ENCODE measurements around the gene FAM13A. TPM values are rescaled to one million over a fixed set of nuclear protein-coding genes. Genes with fewer than 3 reads are reported as not detected.

FAM13A gene
- polyA plus RNA-seq, 1 of the 3 experiments (the other 2 are of a cell fraction) = 0.67 TPM

DNA sequence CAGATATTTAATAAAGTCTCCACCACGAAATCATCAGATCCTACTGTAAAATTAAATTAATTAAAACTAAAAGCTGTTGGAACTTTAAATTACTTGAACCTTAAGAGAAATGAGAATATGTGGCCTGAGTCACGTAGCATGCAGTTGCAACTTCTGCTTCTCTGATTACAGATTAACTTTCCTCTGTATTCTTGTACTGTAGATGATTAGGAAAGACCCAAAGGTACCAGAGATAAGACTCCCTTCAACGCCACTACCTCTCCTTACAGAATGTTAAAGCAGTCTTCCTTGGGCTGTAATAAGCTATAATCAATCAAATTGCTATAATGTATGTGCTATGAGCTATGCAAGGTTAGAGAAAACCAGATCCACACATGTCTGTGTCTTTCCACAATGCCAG lies 47.9 kb downstream of the FAM13A start:
- Histone ChIP-seq H3K4me3 (ENCODE audit: low read depth in 2 of 2, low read length in 1 of 2) (no peak overlapping the region), H3K36me3 (replicated peaks in 1 of 2; ENCODE audit: control insufficient read depth in 1 of 2, insufficient read depth in 2 of 2, low read length in 1 of 2) (no peaks in the 10 kb centered on the region), H2AFZ (ENCODE audit: low read depth) (no peak overlapping the region), H3F3A (replicated peaks; ENCODE audit: insufficient read depth) (no peaks in the 10 kb centered on the region), H3K4me1 (ENCODE audit: control insufficient read depth in 1 of 2, insufficient read depth in 2 of 2, low read depth in 1 of 2, low read length in 1 of 2) (no peaks in the 10 kb centered on the region), H3K9me3 (no peaks in the 10 kb centered on the region), H3K9me2 (no peaks in the 10 kb centered on the region), H4K20me1 (ENCODE audit: insufficient read depth) (no peaks in the 10 kb centered on the region), H3K9ac (no peak overlapping the region), H3K79me2 (ENCODE audit: insufficient read depth) (no peaks in the 10 kb centered on the region), H3K4me2 (no peak overlapping the region), H3K27me3 (ENCODE audit: insufficient read depth) (no peaks in the 10 kb centered on the region), H3K27ac (ENCODE audit: low read depth in 2 of 2, low read length in 1 of 2) (no peak overlapping the region)
- POLR2A ChIA-PET = no interaction called here
- TF ChIP-seq GABPA (IDR thresholded peaks at IDR 0.05; ENCODE audit: low read depth) (no peak), GATA2 (CRISPR knock-in tag; IDR thresholded peaks at IDR 0.05) (no peak), MEF2A (IDR thresholded peaks at IDR 0.05; ENCODE audit: borderline replicate concordance, low read depth) (no peak), POLR2AphosphoS5 (IDR thresholded peaks at IDR 0.05; ENCODE audit: low read depth, low read length) (no peak), RFX5 (IDR thresholded peaks at IDR 0.05; ENCODE audit: low read length) (no peak), SMC3 (IDR thresholded peaks at IDR 0.05; ENCODE audit: low read depth, low read length) (no peak), EZH2phosphoT487 (IDR thresholded peaks at IDR 0.05; ENCODE audit: borderline replicate concordance, low read depth) (no peak), TEAD4 (IDR thresholded peaks at IDR 0.05; ENCODE audit: borderline replicate concordance, insufficient read depth) (no peak), FOXJ3 (CRISPR knock-in tag; IDR thresholded peaks at IDR 0.05) (no peak), RXRA (IDR thresholded peaks at IDR 0.05; ENCODE audit: borderline replicate concordance, low read depth) (no peak)
- TF ChIP-seq, protein P1, sequence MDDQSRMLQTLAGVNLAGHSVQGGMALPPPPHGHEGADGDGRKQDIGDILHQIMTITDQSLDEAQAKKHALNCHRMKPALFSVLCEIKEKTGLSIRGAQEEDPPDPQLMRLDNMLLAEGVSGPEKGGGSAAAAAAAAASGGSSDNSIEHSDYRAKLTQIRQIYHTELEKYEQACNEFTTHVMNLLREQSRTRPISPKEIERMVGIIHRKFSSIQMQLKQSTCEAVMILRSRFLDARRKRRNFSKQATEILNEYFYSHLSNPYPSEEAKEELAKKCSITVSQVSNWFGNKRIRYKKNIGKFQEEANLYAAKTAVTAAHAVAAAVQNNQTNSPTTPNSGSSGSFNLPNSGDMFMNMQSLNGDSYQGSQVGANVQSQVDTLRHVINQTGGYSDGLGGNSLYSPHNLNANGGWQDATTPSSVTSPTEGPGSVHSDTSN (IDR thresholded peaks at IDR 0.05) = no peak
- DNase-seq = no peak
- 50% methylated on average over 3 of the region's 3 CpGs for WGBS (ENCODE audit: low lambda C conversion rate)
- CTCF ChIA-PET = interaction anchor here (1.1 to 1.3 kb wide), 4 partner anchors 9 to 132 kb away, joined by 3 to 7 read pairs (median 3); no protein-coding TSS in a partner anchor

DNA sequence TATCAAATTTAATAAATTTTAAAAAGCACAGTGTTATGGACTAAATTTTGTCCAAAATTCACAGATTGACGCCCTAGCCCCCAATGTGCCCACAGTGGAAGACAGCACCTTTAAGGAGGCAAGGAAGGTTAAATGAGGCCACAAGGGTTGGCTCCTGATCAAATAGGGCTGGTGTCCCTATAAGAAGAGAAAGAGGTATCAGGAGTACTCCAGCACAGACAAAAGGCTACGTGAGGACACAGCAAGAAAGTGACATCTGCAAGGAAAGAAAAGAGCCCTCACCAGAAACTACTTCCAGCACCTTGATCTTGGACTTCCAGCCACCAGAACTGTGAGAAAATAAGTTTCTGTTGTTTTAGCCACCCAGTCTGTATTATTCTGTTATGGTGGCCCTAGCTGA lies 48.8 kb downstream of the FAM13A start:
- no peaks in the 10 kb centered on the region for H3K9me3 ChIP-seq
- TF ChIP-seq TCF12 (IDR thresholded peaks at IDR 0.05) (no peak), POLR2AphosphoS5 (IDR thresholded peaks at IDR 0.05; ENCODE audit: low read depth, low read length) (no peak), RXRA (IDR thresholded peaks at IDR 0.05; ENCODE audit: borderline replicate concordance, low read depth) (no peak), NFIC (IDR thresholded peaks at IDR 0.05; ENCODE audit: borderline replicate concordance) (no peak), GABPA (IDR thresholded peaks at IDR 0.05; ENCODE audit: low read depth) (no peak), RCOR1 (IDR thresholded peaks at IDR 0.05; ENCODE audit: low read length) (no peak), MXI1 (IDR thresholded peaks at IDR 0.05; ENCODE audit: low read depth, low read length) (no peak), EZH2phosphoT487 (IDR thresholded peaks at IDR 0.05; ENCODE audit: borderline replicate concordance, low read depth) (no peak)
- TF ChIP-seq, protein P1 (IDR thresholded peaks at IDR 0.05) = no peak
- TF ChIP-seq, protein P2, sequence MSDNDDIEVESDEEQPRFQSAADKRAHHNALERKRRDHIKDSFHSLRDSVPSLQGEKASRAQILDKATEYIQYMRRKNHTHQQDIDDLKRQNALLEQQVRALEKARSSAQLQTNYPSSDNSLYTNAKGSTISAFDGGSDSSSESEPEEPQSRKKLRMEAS (IDR thresholded peaks at IDR 0.05; ENCODE audit: low read depth) = no peak
- TF ChIP-seq, protein P3, sequence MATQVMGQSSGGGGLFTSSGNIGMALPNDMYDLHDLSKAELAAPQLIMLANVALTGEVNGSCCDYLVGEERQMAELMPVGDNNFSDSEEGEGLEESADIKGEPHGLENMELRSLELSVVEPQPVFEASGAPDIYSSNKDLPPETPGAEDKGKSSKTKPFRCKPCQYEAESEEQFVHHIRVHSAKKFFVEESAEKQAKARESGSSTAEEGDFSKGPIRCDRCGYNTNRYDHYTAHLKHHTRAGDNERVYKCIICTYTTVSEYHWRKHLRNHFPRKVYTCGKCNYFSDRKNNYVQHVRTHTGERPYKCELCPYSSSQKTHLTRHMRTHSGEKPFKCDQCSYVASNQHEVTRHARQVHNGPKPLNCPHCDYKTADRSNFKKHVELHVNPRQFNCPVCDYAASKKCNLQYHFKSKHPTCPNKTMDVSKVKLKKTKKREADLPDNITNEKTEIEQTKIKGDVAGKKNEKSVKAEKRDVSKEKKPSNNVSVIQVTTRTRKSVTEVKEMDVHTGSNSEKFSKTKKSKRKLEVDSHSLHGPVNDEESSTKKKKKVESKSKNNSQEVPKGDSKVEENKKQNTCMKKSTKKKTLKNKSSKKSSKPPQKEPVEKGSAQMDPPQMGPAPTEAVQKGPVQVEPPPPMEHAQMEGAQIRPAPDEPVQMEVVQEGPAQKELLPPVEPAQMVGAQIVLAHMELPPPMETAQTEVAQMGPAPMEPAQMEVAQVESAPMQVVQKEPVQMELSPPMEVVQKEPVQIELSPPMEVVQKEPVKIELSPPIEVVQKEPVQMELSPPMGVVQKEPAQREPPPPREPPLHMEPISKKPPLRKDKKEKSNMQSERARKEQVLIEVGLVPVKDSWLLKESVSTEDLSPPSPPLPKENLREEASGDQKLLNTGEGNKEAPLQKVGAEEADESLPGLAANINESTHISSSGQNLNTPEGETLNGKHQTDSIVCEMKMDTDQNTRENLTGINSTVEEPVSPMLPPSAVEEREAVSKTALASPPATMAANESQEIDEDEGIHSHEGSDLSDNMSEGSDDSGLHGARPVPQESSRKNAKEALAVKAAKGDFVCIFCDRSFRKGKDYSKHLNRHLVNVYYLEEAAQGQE (IDR thresholded peaks at IDR 0.05; ENCODE audit: low read depth, low read length) = no peak
- 53% methylated on average over 2 of the region's 2 CpGs for WGBS (ENCODE audit: low lambda C conversion rate)
- H3K4me2 ChIP-seq = no peak overlapping the region
- no peaks in the 10 kb centered on the region for H3F3A ChIP-seq (replicated peaks; ENCODE audit: insufficient read depth)
- POLR2A ChIA-PET = no interaction called here
- no peak overlapping the region for H3K4me3 ChIP-seq (ENCODE audit: low read depth in 2 of 2, low read length in 1 of 2)
- no peaks in the 10 kb centered on the region for H3K79me2 ChIP-seq (ENCODE audit: insufficient read depth)
- no peaks in the 10 kb centered on the region for H4K20me1 ChIP-seq (ENCODE audit: insufficient read depth)
- no peak for DNase-seq
- no peaks in the 10 kb centered on the region for H3K4me1 ChIP-seq (ENCODE audit: control insufficient read depth in 1 of 2, insufficient read depth in 2 of 2, low read depth in 1 of 2, low read length in 1 of 2)
- CTCF ChIA-PET = interaction anchor here (1.0 to 1.3 kb wide), 4 partner anchors 10 to 189 kb away, joined by 3 to 4 read pairs (median 3); no protein-coding TSS in a partner anchor
- no peaks in the 10 kb centered on the region for H3K9me2 ChIP-seq
- no peak overlapping the region for H3K27ac ChIP-seq (ENCODE audit: low read depth in 2 of 2, low read length in 1 of 2)
- no peak overlapping the region for H3K9ac ChIP-seq
- H3K27me3 ChIP-seq (ENCODE audit: insufficient read depth) = no peaks in the 10 kb centered on the region
- no peak overlapping the region for H2AFZ ChIP-seq (ENCODE audit: low read depth)
- H3K36me3 ChIP-seq (replicated peaks in 1 of 2; ENCODE audit: control insufficient read depth in 1 of 2, insufficient read depth in 2 of 2, low read length in 1 of 2) = no peaks in the 10 kb centered on the region
